ENCODE results near the gene SYNDIG1. TPM values are rescaled to one million over a fixed set of nuclear protein-coding genes. Genes with fewer than 3 reads are reported as not detected.
A peak's percentile ranks its signal among the peaks of the same experiment; 100 is the strongest.

The SYNDIG1 gene
- total RNA-seq, 1 donor = not detected

DNA sequence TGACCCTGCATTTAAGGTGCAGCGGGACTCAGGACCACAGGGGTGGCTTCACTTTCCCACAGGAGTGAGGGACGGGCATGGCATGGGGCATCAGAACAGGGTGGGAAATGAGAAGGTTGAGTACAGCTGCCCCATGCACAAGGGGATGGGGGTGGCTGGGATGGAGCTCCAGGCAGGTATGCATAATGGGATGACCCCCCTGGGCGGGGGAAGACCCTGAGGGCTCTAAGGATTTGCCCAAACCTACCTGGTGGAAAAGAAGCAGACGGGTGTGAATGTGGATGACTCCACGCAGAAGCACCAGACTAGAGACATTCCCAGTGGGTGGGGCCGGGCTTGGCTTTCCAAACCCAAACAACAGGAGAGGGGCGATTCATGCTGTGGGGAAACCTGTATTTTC, 200.3 kb downstream of the SYNDIG1 start:
- H3K4me3 ChIP-seq (ENCODE audit: low read depth, low read length) = no peak overlapping the region
- TF ChIP-seq, protein P1, sequence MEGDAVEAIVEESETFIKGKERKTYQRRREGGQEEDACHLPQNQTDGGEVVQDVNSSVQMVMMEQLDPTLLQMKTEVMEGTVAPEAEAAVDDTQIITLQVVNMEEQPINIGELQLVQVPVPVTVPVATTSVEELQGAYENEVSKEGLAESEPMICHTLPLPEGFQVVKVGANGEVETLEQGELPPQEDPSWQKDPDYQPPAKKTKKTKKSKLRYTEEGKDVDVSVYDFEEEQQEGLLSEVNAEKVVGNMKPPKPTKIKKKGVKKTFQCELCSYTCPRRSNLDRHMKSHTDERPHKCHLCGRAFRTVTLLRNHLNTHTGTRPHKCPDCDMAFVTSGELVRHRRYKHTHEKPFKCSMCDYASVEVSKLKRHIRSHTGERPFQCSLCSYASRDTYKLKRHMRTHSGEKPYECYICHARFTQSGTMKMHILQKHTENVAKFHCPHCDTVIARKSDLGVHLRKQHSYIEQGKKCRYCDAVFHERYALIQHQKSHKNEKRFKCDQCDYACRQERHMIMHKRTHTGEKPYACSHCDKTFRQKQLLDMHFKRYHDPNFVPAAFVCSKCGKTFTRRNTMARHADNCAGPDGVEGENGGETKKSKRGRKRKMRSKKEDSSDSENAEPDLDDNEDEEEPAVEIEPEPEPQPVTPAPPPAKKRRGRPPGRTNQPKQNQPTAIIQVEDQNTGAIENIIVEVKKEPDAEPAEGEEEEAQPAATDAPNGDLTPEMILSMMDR (IDR thresholded peaks at IDR 0.05; ENCODE audit: insufficient read depth, low read depth, low read length) = no peak
- DNase-seq (ENCODE audit: low read depth) = no peak

DNA sequence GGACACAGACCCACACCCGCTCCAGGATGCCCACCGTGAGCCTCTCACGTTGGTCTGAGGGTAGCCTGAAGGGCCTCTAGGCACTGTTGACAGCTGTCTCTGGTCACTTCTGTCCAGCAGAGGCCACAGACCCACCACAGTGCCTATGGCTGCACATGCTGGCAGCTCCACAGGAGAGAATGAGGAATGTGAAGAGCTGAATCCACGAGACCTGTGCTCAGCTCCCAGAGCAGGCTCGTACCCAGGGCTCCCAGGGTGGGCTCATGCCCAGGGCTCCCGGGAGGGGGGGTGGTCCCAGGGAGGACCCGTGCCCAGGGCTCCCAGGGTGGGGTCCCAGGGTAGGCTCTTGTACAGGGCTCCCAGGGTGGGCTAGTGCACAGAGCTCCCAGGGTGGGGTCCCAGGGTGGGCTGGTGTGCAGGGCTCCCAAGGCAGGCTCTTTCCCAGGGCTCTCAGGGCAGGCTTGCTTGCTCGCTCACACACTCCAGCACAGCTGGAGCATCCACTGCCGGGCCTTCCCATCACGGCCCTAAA, 201.0 kb downstream of the SYNDIG1 start:
- no peak for DNase-seq (ENCODE audit: low read depth)
- H3K4me3 ChIP-seq (ENCODE audit: low read depth, low read length) = no peak overlapping the region
- TF ChIP-seq, protein P1 (IDR thresholded peaks at IDR 0.05; ENCODE audit: insufficient read depth, low read depth, low read length) = no peak

- TF ChIP-seq, protein P1 (IDR thresholded peaks at IDR 0.05; ENCODE audit: insufficient read depth, low read depth, low read length) = no peak
- H3K4me3 ChIP-seq (ENCODE audit: low read depth, low read length) = no peak overlapping the region
- no peak for DNase-seq (ENCODE audit: low read depth)
These were observed 201.6 kb downstream of the SYNDIG1 start for GRCh38 chr20:24670981-24671380.

DNA sequence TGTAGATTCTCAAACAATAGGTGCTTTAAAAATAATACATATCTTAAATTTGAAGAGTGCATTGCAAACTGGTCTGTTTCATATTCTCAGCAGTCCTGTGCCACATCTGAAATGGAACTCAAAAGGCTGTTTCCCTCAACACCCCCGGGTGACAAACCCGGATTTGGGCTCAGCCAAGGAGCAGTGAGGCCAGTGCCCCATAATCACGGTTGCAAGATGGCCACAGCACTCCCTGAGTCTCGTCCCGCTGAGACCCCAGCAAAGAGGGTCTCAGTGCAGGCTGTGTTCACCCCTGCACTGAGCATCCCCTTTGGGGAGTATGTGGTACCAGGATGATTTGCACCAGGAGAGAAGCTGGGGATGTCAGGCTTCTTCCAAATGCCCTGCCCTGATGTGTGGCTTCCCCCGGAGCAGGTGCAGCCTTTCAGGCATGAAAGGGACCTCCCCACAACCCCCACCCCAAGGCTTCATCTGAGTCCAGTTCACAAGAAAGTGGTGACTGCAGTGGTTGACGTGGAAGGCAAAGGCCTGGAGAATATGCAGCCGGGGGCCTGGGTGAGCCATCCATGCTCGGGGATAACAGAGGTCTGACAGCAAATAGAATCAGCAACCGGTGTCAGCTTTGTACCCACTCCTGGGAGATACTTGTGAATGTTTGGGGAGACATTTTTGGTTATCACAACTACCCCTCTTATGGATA, 202.9 kb downstream of the SYNDIG1 start:
- H3K4me3 ChIP-seq (ENCODE audit: low read depth, low read length) = no peak overlapping the region
- TF ChIP-seq, protein P1 (IDR thresholded peaks at IDR 0.05; ENCODE audit: insufficient read depth, low read depth, low read length) = no peak
- DNase-seq (ENCODE audit: low read depth) = no peak

- TF ChIP-seq, protein P1 (IDR thresholded peaks at IDR 0.05; ENCODE audit: insufficient read depth, low read depth, low read length) = no peak
- no peak overlapping the region for H3K4me3 ChIP-seq (ENCODE audit: low read depth, low read length)
These were observed 203.7 kb downstream of the SYNDIG1 start for GRCh38 chr20:24672886-24673677.

GRCh38 chr20:24673678-24674570, 204.5 kb downstream of the SYNDIG1 start:
- TF ChIP-seq, protein P1 (IDR thresholded peaks at IDR 0.05; ENCODE audit: insufficient read depth, low read depth, low read length) = no peak
- no peak for DNase-seq (ENCODE audit: low read depth)
- H3K4me3 ChIP-seq (ENCODE audit: low read depth, low read length) = no peak overlapping the region

More at GRCh38 chr20:24672886-24673677, 203.7 kb downstream of the SYNDIG1 start:
- DNase-seq (ENCODE audit: low read depth) = peak; percentile 75

Measured in fibroblast of villous mesenchyme (primary cell).